HepG2 (cell line): Measurements from ENCODE around the gene TRIP4. TPM values are rescaled to one million over a fixed set of nuclear protein-coding genes. Genes with fewer than 3 reads are reported as not detected.

ENCODE experiments used
- AKAP8 ChIP-seq: sonication (generic); formaldehyde crosslinking; IDR thresholded peaks from 2 replicates; pipeline ENCODE4 v1.5.1; 2020; ENCODE audit warnings: mild to moderate bottlenecking, missing genetic modification reagents
- ARNT2 ChIP-seq: sonication (generic); formaldehyde crosslinking; IDR thresholded peaks from 2 replicates; pipeline ENCODE4 v1.8.0; 2022; ENCODE audit warnings: mild to moderate bottlenecking, low read depth, missing genetic modification reagents, moderate library complexity
- CREM ChIP-seq, 2 experiments: sonication (generic) in 1 of 2; formaldehyde crosslinking in 1 of 2; IDR thresholded peaks; 2 replicates each; pipeline versions ENCODE4 v1.4.0 to v1.6.1; 2016 to 2020; ENCODE audit warnings: antibody characterized with exemption in 1 of 2, mild to moderate bottlenecking in 1 of 2, missing genetic modification reagents in 1 of 2
- JUND ChIP-seq: sonication (generic); formaldehyde crosslinking; IDR thresholded peaks from 2 replicates; pipeline ENCODE4 v1.8.0; 2022; ENCODE audit warnings: mild to moderate bottlenecking, missing genetic modification reagents
- KAT2B ChIP-seq: fragments of 150-350 bp; IDR thresholded peaks from 2 replicates; pipeline ENCODE4 v1.6.1; 2014; ENCODE audit warnings: low read depth, low read length, borderline replicate concordance
- PAX8 ChIP-seq: sonication (generic); formaldehyde crosslinking; IDR thresholded peaks from 2 replicates; pipeline ENCODE4 v1.8.0; 2022; ENCODE audit warnings: mild to moderate bottlenecking, missing genetic modification reagents, borderline replicate concordance
- SRSF9 ChIP-seq: fragments of 200-400 bp; formaldehyde crosslinking; IDR thresholded peaks from 2 replicates; pipeline ENCODE4 v1.6.1; 2018; ENCODE audit warnings: borderline replicate concordance, mild to moderate bottlenecking, low read depth, low read length; ENCODE audit not compliant: insufficient read depth, poor library complexity, severe bottlenecking
- ZEB1 ChIP-seq: IDR thresholded peaks from 2 replicates; pipeline ENCODE4 v1.6.1; 2012; ENCODE audit warnings: mild to moderate bottlenecking, low read depth, inconsistent platforms; ENCODE audit not compliant: insufficient replicate concordance
- ZFY ChIP-seq: sonication (generic); formaldehyde crosslinking; IDR thresholded peaks from 2 replicates; pipeline ENCODE4 v1.4.0; 2020; ENCODE audit warnings: missing genetic modification reagents
- ZNF484 ChIP-seq: sonication (generic); formaldehyde crosslinking; IDR thresholded peaks from 2 replicates; pipeline ENCODE4 v1.5.1; 2020; ENCODE audit warnings: mild to moderate bottlenecking, low read depth, missing genetic modification reagents, borderline replicate concordance
- ZSCAN25 ChIP-seq: sonication (generic); formaldehyde crosslinking; IDR thresholded peaks from 2 replicates; pipeline ENCODE4 v1.8.0; 2022; ENCODE audit warnings: mild to moderate bottlenecking, missing genetic modification reagents
- ZSCAN9 ChIP-seq: IDR thresholded peaks from 2 replicates; pipeline ENCODE4 v1.6.1; 2016; ENCODE audit warnings: borderline replicate concordance
- polyA plus RNA-seq, 8 experiments: library from polyadenylated mRNA; depleted of rRNA in 3 of 8; stranded (reverse) in 7 of 8; unstranded in 1 of 8; fragments of >200 nt; fragmentation: Illumina TruSeq in 4 of 8; extraction: Trizol in 4 of 8; gene quantifications; 2 replicates each; pipeline versions ENCODE4 v1.2.1 to v1.2.3, GENCODE V29; 2011 to 2016; ENCODE audit warnings: low read depth in 4 of 8, missing spikeins in 1 of 8, mixed read lengths in 1 of 8; ENCODE audit not compliant: insufficient read depth in 1 of 8
- total RNA-seq, 5 experiments: library from RNA; depleted of rRNA; stranded (reverse); fragments of >200 nt; fragmentation: Illumina TruSeq; extraction: Trizol; gene quantifications; 2 replicates each; pipeline ENCODE4 v1.2.3, GENCODE V29; 2016; ENCODE audit warnings: low read depth in 1 of 5
- TF ChIP-seq, protein P1 (sequence below): fragments of 450-650 bp; IDR thresholded peaks from 2 replicates; pipeline ENCODE4 v1.6.1; 2017
- TF ChIP-seq, protein P2 (sequence below): IDR thresholded peaks from 2 replicates; pipeline ENCODE4 v1.6.1; 2016; ENCODE audit warnings: mild to moderate bottlenecking, missing biosample characterization, missing genetic modification reagents
- TF ChIP-seq, protein P3 (sequence below): sonication (generic); formaldehyde crosslinking; IDR thresholded peaks from 2 replicates; pipeline ENCODE4 v1.4.0; 2020; ENCODE audit warnings: missing genetic modification reagents, borderline replicate concordance
- TF ChIP-seq, protein P4 (sequence below): sonication (generic); formaldehyde crosslinking; IDR thresholded peaks from 2 replicates; pipeline ENCODE4 v1.8.0; 2022; ENCODE audit warnings: low read depth, missing genetic modification reagents
- TF ChIP-seq, protein P5 (sequence below): sonication (generic); formaldehyde crosslinking; IDR thresholded peaks from 2 replicates; pipeline ENCODE4 v1.4.0; 2020; ENCODE audit warnings: low read depth, mild to moderate bottlenecking, missing genetic modification reagents
- TF ChIP-seq, protein P6 (sequence below): sonication (generic); formaldehyde crosslinking; IDR thresholded peaks from 2 replicates; pipeline ENCODE4 v1.9.0; 2021; ENCODE audit warnings: missing genetic modification reagents, borderline replicate concordance

The TRIP4 gene
- total and polyA plus RNA-seq, 2 of the 13 experiments (the other 11 are each of a cell fraction or from before 2014, with no cell fraction given), result 7.1 to 11.8 TPM

DNA sequence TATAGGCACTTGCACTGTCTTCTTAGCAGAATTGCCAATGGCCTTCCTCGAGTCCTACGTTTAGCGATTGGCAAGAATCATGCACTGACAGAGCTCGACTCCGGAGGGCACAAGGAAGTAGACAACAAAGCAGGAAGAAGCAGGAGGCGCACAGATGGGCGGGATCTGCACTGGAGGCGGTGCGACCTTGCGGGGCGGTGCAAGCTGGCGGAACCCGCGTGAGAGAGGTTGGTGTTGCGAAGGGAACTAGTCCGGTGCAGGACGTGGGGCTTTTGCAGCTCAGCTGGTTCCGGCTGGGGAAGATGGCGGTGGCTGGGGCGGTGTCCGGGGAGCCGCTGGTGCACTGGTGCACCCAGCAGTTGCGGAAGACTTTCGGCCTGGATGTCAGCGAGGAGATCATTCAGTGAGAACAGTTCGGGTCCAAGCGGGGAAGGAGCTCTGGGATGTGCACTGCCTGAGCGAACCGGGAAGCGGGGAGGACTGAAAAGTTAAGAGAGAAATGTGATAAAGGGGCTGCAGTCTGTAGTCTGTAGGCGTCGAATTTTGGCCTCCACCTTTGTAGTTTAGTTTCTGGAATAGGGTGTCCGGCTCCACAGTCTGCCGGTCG lies at the start of gene TRIP4 (continued):
- TF ChIP-seq, protein P1, sequence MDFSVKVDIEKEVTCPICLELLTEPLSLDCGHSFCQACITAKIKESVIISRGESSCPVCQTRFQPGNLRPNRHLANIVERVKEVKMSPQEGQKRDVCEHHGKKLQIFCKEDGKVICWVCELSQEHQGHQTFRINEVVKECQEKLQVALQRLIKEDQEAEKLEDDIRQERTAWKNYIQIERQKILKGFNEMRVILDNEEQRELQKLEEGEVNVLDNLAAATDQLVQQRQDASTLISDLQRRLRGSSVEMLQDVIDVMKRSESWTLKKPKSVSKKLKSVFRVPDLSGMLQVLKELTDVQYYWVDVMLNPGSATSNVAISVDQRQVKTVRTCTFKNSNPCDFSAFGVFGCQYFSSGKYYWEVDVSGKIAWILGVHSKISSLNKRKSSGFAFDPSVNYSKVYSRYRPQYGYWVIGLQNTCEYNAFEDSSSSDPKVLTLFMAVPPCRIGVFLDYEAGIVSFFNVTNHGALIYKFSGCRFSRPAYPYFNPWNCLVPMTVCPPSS, result no peak
- TF ChIP-seq, protein P2, sequence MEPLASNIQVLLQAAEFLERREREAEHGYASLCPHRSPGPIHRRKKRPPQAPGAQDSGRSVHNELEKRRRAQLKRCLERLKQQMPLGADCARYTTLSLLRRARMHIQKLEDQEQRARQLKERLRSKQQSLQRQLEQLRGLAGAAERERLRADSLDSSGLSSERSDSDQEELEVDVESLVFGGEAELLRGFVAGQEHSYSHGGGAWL (CRISPR knock-in tag), result peak; percentile 63
- TF ChIP-seq PAX8 (peak; percentile 95), KAT2B (no peak), ZEB1 (peak; percentile 73), ARNT2 (peak; percentile 95), SRSF9 (no peak), ZSCAN25 (CRISPR knock-in tag) (peak; percentile 59), ZFY (CRISPR knock-in tag) (peak; percentile 84), AKAP8 (CRISPR knock-in tag) (peak; percentile 83), CREM (IDR thresholded peaks at IDR 0.05) (peak; percentile 82), CREM (CRISPR knock-in tag; IDR thresholded peaks at IDR 0.05) (no peak), ZSCAN9 (CRISPR knock-in tag) (peak; percentile 83), JUND (CRISPR knock-in tag) (peak; percentile 69), ZNF484 (CRISPR knock-in tag) (0 out of 2 replicates have a peak, but pooled peaks have one; percentile 68)
- TF ChIP-seq, protein P3, sequence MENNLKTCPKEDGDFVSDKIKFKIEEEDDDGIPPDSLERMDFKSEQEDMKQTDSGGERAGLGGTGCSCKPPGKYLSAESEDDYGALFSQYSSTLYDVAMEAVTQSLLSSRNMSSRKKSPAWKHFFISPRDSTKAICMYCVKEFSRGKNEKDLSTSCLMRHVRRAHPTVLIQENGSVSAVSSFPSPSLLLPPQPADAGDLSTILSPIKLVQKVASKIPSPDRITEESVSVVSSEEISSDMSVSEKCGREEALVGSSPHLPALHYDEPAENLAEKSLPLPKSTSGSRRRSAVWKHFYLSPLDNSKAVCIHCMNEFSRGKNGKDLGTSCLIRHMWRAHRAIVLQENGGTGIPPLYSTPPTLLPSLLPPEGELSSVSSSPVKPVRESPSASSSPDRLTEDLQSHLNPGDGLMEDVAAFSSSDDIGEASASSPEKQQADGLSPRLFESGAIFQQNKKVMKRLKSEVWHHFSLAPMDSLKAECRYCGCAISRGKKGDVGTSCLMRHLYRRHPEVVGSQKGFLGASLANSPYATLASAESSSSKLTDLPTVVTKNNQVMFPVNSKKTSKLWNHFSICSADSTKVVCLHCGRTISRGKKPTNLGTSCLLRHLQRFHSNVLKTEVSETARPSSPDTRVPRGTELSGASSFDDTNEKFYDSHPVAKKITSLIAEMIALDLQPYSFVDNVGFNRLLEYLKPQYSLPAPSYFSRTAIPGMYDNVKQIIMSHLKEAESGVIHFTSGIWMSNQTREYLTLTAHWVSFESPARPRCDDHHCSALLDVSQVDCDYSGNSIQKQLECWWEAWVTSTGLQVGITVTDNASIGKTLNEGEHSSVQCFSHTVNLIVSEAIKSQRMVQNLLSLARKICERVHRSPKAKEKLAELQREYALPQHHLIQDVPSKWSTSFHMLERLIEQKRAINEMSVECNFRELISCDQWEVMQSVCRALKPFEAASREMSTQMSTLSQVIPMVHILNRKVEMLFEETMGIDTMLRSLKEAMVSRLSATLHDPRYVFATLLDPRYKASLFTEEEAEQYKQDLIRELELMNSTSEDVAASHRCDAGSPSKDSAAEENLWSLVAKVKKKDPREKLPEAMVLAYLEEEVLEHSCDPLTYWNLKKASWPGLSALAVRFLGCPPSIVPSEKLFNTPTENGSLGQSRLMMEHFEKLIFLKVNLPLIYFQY (CRISPR knock-in tag), result peak; percentile 83; the same call in 1 of the 2 replicates
- TF ChIP-seq, protein P4, sequence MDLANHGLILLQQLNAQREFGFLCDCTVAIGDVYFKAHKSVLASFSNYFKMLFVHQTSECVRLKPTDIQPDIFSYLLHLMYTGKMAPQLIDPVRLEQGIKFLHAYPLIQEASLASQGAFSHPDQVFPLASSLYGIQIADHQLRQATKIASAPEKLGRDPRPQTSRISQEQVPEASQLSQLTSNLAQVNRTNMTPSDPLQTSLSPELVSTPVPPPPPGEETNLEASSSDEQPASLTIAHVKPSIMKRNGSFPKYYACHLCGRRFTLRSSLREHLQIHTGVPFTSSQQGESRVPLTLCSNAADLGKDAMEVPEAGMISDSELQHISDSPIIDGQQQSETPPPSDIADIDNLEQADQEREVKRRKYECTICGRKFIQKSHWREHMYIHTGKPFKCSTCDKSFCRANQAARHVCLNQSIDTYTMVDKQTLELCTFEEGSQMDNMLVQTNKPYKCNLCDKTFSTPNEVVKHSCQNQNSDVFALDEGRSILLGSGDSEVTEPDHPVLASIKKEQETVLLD, result peak; percentile 89
- TF ChIP-seq, protein P5, sequence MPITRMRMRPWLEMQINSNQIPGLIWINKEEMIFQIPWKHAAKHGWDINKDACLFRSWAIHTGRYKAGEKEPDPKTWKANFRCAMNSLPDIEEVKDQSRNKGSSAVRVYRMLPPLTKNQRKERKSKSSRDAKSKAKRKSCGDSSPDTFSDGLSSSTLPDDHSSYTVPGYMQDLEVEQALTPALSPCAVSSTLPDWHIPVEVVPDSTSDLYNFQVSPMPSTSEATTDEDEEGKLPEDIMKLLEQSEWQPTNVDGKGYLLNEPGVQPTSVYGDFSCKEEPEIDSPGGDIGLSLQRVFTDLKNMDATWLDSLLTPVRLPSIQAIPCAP (CRISPR knock-in tag), result peak; percentile 74; the same call in 1 of the 2 replicates
- TF ChIP-seq, protein P6, sequence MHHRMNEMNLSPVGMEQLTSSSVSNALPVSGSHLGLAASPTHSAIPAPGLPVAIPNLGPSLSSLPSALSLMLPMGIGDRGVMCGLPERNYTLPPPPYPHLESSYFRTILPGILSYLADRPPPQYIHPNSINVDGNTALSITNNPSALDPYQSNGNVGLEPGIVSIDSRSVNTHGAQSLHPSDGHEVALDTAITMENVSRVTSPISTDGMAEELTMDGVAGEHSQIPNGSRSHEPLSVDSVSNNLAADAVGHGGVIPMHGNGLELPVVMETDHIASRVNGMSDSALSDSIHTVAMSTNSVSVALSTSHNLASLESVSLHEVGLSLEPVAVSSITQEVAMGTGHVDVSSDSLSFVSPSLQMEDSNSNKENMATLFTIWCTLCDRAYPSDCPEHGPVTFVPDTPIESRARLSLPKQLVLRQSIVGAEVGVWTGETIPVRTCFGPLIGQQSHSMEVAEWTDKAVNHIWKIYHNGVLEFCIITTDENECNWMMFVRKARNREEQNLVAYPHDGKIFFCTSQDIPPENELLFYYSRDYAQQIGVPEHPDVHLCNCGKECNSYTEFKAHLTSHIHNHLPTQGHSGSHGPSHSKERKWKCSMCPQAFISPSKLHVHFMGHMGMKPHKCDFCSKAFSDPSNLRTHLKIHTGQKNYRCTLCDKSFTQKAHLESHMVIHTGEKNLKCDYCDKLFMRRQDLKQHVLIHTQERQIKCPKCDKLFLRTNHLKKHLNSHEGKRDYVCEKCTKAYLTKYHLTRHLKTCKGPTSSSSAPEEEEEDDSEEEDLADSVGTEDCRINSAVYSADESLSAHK (CRISPR knock-in tag), result no peak
